22Rv1 (cell line): ENCODE data around the gene TRIO.

ENCODE experiments used
- ZFX ChIP-seq: fragments of 450-650 bp; IDR thresholded peaks from 2 replicates; pipeline ENCODE4 v1.6.1; 2017; ENCODE audit warnings: antibody characterized with exemption, borderline replicate concordance
- TF ChIP-seq, protein P1 (sequence below): fragments of 450-650 bp; IDR thresholded peaks from 2 replicates; pipeline ENCODE4 v1.5.1; 2017; ENCODE audit warnings: mild to moderate bottlenecking

DNA sequence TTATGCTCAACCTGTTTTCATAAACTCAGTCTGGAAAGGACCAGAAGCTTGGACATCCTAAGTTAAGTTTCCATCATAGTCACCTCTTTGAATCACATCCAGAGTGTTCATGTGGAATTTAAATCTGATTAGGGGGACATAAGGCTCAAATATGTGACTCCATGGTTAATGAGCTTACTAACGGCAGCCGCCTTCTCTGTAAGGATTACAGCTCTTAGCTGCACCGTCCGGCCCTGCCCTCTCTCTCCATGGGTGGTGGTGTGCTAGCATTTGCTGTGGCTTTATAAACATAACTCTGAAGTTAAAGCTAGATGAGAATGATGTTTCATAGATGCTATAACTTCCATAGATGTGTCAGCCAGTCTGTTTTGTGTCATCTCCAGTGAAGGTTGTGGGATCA is 156.5 kb downstream of the TRIO start:
- TF ChIP-seq, protein P1, sequence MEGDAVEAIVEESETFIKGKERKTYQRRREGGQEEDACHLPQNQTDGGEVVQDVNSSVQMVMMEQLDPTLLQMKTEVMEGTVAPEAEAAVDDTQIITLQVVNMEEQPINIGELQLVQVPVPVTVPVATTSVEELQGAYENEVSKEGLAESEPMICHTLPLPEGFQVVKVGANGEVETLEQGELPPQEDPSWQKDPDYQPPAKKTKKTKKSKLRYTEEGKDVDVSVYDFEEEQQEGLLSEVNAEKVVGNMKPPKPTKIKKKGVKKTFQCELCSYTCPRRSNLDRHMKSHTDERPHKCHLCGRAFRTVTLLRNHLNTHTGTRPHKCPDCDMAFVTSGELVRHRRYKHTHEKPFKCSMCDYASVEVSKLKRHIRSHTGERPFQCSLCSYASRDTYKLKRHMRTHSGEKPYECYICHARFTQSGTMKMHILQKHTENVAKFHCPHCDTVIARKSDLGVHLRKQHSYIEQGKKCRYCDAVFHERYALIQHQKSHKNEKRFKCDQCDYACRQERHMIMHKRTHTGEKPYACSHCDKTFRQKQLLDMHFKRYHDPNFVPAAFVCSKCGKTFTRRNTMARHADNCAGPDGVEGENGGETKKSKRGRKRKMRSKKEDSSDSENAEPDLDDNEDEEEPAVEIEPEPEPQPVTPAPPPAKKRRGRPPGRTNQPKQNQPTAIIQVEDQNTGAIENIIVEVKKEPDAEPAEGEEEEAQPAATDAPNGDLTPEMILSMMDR = no peak
- TF ChIP-seq ZFX = no peak
